Spleen (tissue), 7 donors: Measurements from ENCODE around the gene GDF15.

ENCODE experiments used
- POLR2A ChIP-seq, 3 donors: fragments of 450-650 bp; IDR thresholded peaks; one replicate each; pipeline ENCODE4 v1.5.1; 2017; ENCODE audit warnings: antibody characterized with exemption in 3 of 3, mild to moderate bottlenecking in 1 of 3
- POLR2AphosphoS5 ChIP-seq, 3 donors: sonication (generic); formaldehyde crosslinking; IDR thresholded peaks; one replicate each; pipeline ENCODE4 v1.5.1; 2017; ENCODE audit warnings: antibody characterized with exemption in 3 of 3
- TF ChIP-seq, protein P1 (sequence below), 11 experiments: fragments of 200-600 bp in 7 of 11; fragments of 450-650 bp in 4 of 11; sonication (generic) in 4 of 11; IDR thresholded peaks in 8 of 11; conservative IDR thresholded peaks in 3 of 11; 1 replicate in 7 of 11; 2 replicates in 4 of 11; pipeline versions ENCODE4 v1.4.0 to v1.8.0; 2016 to 2021; ENCODE audit warnings: antibody characterized with exemption in 11 of 11, inconsistent platforms in 4 of 11, mild to moderate bottlenecking in 1 of 11
- donor health status: DM: no; HTN: no; CAD: no; lungs with moderate emphysema.
- donor health status: DM: no; HTN: no; CAD: no.
- donor health status: DM: no; HTN: no; CAD: no.

DNA sequence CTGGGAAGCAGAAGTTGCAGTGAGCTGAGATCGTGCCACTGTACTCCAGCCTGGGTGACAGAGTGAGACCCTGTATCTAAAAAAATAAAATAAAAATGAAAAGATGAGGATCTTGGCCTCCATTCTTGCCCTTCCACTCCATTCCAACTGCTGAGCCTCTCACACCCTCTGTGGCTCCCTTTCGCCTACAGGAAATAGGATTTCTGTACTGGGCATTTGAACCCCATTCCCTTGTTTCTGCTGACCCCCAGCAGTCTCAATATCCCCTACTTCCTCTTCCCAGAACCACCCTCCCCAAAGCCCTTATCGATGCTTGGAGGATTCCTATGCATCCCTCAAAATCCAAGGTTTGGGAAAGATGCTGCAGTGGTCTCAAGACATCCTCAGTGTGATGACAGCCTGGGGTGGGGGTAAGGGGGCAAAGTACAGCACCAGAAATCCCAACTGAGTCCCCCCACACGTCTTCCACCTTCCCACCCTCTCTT, 12.5 kb upstream of the GDF15 start:
- TF ChIP-seq, protein P1, sequence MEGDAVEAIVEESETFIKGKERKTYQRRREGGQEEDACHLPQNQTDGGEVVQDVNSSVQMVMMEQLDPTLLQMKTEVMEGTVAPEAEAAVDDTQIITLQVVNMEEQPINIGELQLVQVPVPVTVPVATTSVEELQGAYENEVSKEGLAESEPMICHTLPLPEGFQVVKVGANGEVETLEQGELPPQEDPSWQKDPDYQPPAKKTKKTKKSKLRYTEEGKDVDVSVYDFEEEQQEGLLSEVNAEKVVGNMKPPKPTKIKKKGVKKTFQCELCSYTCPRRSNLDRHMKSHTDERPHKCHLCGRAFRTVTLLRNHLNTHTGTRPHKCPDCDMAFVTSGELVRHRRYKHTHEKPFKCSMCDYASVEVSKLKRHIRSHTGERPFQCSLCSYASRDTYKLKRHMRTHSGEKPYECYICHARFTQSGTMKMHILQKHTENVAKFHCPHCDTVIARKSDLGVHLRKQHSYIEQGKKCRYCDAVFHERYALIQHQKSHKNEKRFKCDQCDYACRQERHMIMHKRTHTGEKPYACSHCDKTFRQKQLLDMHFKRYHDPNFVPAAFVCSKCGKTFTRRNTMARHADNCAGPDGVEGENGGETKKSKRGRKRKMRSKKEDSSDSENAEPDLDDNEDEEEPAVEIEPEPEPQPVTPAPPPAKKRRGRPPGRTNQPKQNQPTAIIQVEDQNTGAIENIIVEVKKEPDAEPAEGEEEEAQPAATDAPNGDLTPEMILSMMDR (IDR thresholded peaks at IDR 0.05 in 8 of 11, conservative IDR thresholded peaks at IDR 0.05 in 3 of 11), result no peak
- no peak for TF ChIP-seq POLR2A (IDR thresholded peaks at IDR 0.05)
- no peak for TF ChIP-seq POLR2AphosphoS5 (IDR thresholded peaks at IDR 0.05)
